ENCODE data around the gene UBALD2.
"Not testable (repeated sequence)": the region's sequence is repeated elsewhere in the genome, so short reads cannot be mapped to it uniquely, and the experiment has no call there.

DNA sequence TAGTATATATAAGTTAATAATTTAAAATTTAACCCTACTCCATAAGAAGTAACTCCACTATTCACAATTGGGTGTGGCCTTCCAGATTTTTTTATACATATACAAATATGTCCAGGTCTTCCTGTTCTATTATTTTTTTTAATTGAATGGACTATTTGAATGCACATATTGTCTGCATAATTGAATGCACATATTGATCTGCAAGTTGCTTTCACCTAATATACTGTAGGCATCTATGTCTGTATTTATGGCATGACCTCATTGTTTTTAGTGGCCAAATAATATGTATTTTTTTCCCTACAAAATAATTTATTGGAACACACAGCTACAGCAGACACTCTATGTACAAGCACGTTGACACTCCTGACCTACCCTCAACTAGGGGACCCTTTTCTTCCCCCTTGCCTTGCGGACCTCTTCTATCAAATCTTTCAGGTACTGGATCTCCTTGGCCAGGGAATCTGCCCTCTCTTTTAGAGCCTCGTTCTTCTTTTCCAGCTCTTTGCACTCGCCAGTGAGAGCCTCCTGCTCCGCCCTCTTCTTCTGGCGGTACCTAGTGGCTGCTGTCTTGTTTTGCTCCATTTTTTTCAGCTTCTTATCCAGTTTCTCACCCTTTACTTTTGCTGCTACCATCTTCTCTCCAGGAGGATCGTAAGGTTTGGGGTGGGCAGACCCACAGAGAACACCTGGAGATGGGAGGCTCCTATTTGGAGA, 39.6 kb upstream of the UBALD2 start:
- not testable (repeated sequence) for TF ChIP-seq POLR2AphosphoS5 (IDR thresholded peaks at IDR 0.05; ENCODE audit: borderline replicate concordance, low read depth, low read length); EZH2 (IDR thresholded peaks at IDR 0.05)
